ENCODE measurements around the gene SNUPN. TPM values are rescaled to one million over a fixed set of nuclear protein-coding genes. Genes with fewer than 3 reads are reported as not detected.
A peak's percentile ranks its signal among the peaks of the same experiment; 100 is the strongest.

The SNUPN gene
- total RNA-seq, 1 experiment from 2014 or later, result 12.5 TPM

DNA sequence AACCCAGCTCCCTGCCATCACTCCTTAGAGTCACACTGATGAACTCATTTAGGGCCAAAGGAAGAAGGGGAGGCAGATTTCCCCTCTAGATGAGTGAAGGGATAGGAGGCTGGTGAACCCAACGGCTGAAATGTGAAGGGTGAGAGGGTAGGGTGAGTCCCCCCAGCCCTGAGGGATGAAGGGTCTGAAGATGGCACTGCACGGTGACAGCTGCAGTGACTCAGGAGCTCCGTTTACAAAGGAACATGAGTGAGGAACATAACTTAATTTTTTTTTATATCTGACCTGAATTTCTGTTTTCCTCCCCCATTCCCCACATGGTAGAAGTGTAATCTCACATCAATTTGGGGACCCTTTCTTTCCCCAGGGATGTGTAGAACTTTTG, 36.2 kb upstream of the SNUPN start:
- Mint-ChIP-seq H3K4me3 (ENCODE audit: unreplicated experiment) (no peak overlapping the region), H3K36me3 (ENCODE audit: insufficient read depth, unreplicated experiment) (peaks cover 21% of the 10 kb centered on the region), H3K9me3 (ENCODE audit: unreplicated experiment) (no peaks in the 10 kb centered on the region), H3K27me3 (ENCODE audit: insufficient read depth, unreplicated experiment) (no peaks in the 10 kb centered on the region), H3K4me1 (ENCODE audit: low read depth, unreplicated experiment) (peaks cover 56% of the 10 kb centered on the region), H3K27ac (ENCODE audit: unreplicated experiment) (peak overlapping the region; percentile 5)
- no peak overlapping the region for H3K4me3 ChIP-seq (ENCODE audit: low read depth, low read length)
- H3K27me3 ChIP-seq (replicated peaks; ENCODE audit: control insufficient read depth, insufficient read depth, low read length), result no peaks in the 10 kb centered on the region
- no peaks in the 10 kb centered on the region; the same call in none of the 2 replicates for H3K36me3 ChIP-seq (ENCODE audit: control insufficient read depth, insufficient read depth, low read length)
- no peak for DNase-seq
- ChIA-PET CTCF (interaction anchor here (0.7 to 1.7 kb wide), 3 partner anchors 10 to 15 kb away, joined by 4 to 17 read pairs (median 7); partner anchors contain the start of gene SNX33), POLR2A (interaction anchor here (0.8 to 1.2 kb wide), 3 partner anchors 14 to 293 kb away, joined by 3 to 9 read pairs (median 7); partner anchors contain the start of genes MAN2C1 and SNX33)
- intact Hi-C loops (cut with micrococcal nuclease; ENCODE audit: unreplicated experiment), result no loop called here
- TF ChIP-seq CTCF (IDR thresholded peaks at IDR 0.05; ENCODE audit: insufficient read depth in 1 of 2, low read depth in 1 of 2, low read length in 1 of 2, severe bottlenecking in 1 of 2, unreplicated experiment in 1 of 2), result no peak
- no peaks in the 10 kb centered on the region for H3K9me3 ChIP-seq
- no TSS peak for BruUV-seq (replicated peaks)
- peaks cover 57% of the 10 kb centered on the region for H3K4me1 ChIP-seq

GRCh38 chr15:75661100-75661755, 35.7 kb upstream of the SNUPN start:
- Histone ChIP-seq H3K9me3 (no peaks in the 10 kb centered on the region), H3K36me3 (ENCODE audit: control insufficient read depth, insufficient read depth, low read length) (peaks cover 3% of the 10 kb centered on the region), H3K4me1 (peaks cover 56% of the 10 kb centered on the region), H3K27me3 (replicated peaks; ENCODE audit: control insufficient read depth, insufficient read depth, low read length) (no peaks in the 10 kb centered on the region), H3K4me3 (ENCODE audit: low read depth, low read length) (no peak overlapping the region)
- no peak overlapping the region for H3K4me3 Mint-ChIP-seq (ENCODE audit: unreplicated experiment)
- H3K4me1 Mint-ChIP-seq (ENCODE audit: low read depth, unreplicated experiment), result peaks cover 54% of the 10 kb centered on the region
- H3K36me3 Mint-ChIP-seq (ENCODE audit: insufficient read depth, unreplicated experiment), result peaks cover 21% of the 10 kb centered on the region
- no peaks in the 10 kb centered on the region for H3K27me3 Mint-ChIP-seq (ENCODE audit: insufficient read depth, unreplicated experiment)
- H3K27ac Mint-ChIP-seq (ENCODE audit: unreplicated experiment), result peak overlapping the region; percentile 5
- BruUV-seq (replicated peaks), result no TSS peak
- intact Hi-C loops (cut with micrococcal nuclease; ENCODE audit: unreplicated experiment), result no loop called here
- DNase-seq, result peak; percentile 59 to 60
- POLR2A ChIA-PET, result interaction anchor here (0.8 to 1.2 kb wide), 3 partner anchors 14 to 293 kb away, joined by 3 to 9 read pairs (median 7); partner anchors contain the start of genes MAN2C1 and SNX33
- CTCF ChIA-PET, result interaction anchor here (0.7 to 1.7 kb wide), 4 partner anchors 9 to 152 kb away, joined by 3 to 17 read pairs (median 6); partner anchors contain the start of gene SNX33
- no peaks in the 10 kb centered on the region for H3K9me3 Mint-ChIP-seq (ENCODE audit: unreplicated experiment)
- no peak for TF ChIP-seq CTCF (IDR thresholded peaks at IDR 0.05; ENCODE audit: insufficient read depth in 1 of 2, low read depth in 1 of 2, low read length in 1 of 2, severe bottlenecking in 1 of 2, unreplicated experiment in 1 of 2)

DNA sequence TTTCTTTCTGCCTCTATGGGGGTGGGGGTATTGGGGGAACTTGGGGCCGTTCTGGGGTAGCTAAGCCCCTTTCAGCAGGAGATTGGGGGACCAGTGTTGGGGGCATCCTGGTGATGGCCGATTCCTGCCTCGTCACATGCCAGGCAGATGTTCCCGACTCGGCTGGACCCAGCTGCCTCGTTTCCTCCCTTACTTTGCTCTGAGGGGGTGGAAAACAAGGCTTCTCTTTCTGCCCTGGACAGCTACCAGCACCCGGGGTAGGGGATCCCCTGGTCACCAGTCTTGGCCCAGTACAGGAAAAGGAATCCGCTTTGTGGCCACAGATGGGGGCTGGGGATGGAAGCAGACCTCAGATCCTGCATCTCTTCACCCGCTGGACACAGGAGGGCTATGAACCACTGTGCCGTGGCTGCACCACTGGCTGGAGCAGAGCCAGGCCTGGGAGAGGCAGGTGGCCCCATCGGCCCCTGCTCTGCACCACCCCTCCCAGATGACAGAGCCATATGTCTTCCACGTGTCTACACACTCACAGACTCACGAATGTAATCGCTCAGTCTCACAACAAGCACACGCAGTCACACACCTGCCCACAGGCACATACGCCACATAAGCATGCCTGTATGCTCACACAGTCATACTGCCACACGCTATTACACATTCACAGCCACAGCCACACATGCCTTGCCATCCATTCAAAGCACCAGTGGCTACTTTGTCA, 34.6 kb upstream of the SNUPN start:
- Mint-ChIP-seq H3K9me3 (ENCODE audit: unreplicated experiment) (no peaks in the 10 kb centered on the region), H3K27ac (ENCODE audit: unreplicated experiment) (no peak overlapping the region), H3K27me3 (ENCODE audit: insufficient read depth, unreplicated experiment) (no peaks in the 10 kb centered on the region), H3K4me3 (ENCODE audit: unreplicated experiment) (no peak overlapping the region), H3K4me1 (ENCODE audit: low read depth, unreplicated experiment) (peaks cover 52% of the 10 kb centered on the region), H3K36me3 (ENCODE audit: insufficient read depth, unreplicated experiment) (peaks cover 15% of the 10 kb centered on the region)
- no TSS peak for BruUV-seq (replicated peaks)
- CTCF ChIA-PET, result interaction anchor here (0.6 to 1.6 kb wide), 2 partner anchors 13 to 67 kb away, joined by 3 to 17 read pairs; partner anchors contain the start of gene SNX33
- intact Hi-C loops (cut with micrococcal nuclease; ENCODE audit: unreplicated experiment), result no loop called here
- peaks cover 3% of the 10 kb centered on the region for H3K36me3 ChIP-seq (ENCODE audit: control insufficient read depth, insufficient read depth, low read length)
- H3K4me1 ChIP-seq, result peaks cover 54% of the 10 kb centered on the region
- H3K4me3 ChIP-seq (ENCODE audit: low read depth, low read length), result no peak overlapping the region
- no peaks in the 10 kb centered on the region for H3K9me3 ChIP-seq
- POLR2A ChIA-PET, result no interaction called here
- H3K27me3 ChIP-seq (replicated peaks; ENCODE audit: control insufficient read depth, insufficient read depth, low read length), result no peaks in the 10 kb centered on the region
- DNase-seq, result no peak
- no peak for TF ChIP-seq CTCF (IDR thresholded peaks at IDR 0.05; ENCODE audit: insufficient read depth in 1 of 2, low read depth in 1 of 2, low read length in 1 of 2, severe bottlenecking in 1 of 2, unreplicated experiment in 1 of 2)

Measured in Caco-2 (cell line).